Caco-2 (cell line): ENCODE measurements around the gene RAPGEF2. TPM values are rescaled to one million over a fixed set of nuclear protein-coding genes. Genes with fewer than 3 reads are reported as not detected.

Source experiments
- BruUV-seq: library from RNA; stranded (reverse); fragments of 400-500 nt; replicated peaks from 2 replicates; lab custom pipeline; 2021; lab: Mats Ljungman, UMichigan
- CTCF ChIA-PET: fragments of 300-600 bp; sonication (Branson Sonifier 250); formaldehyde crosslinking; loops from one replicate; lab custom pipeline; 2022; ENCODE audit warnings: antibody characterized with exemption; lab: Charles Lee
- POLR2A ChIA-PET: fragments of 300-600 bp; sonication (Branson Sonifier 250); formaldehyde crosslinking; loops from one replicate; lab custom pipeline; 2022; ENCODE audit warnings: antibody characterized with exemption; lab: Charles Lee
- DNase-seq, 2 experiments: peaks; one replicate each; pipeline versions ENCODE4 v3.0.0 to v3.0.0-alpha.2; 2020 to 2022
- H3K27me3 ChIP-seq: replicated peaks from 2 replicates; pipeline ENCODE4 v1.6.0; 2011; ENCODE audit warnings: low read length; ENCODE audit not compliant: control insufficient read depth, insufficient read depth
- H3K36me3 ChIP-seq: 2 replicates; pipeline ENCODE4 v1.5.1; 2011; ENCODE audit warnings: low read length; ENCODE audit not compliant: control insufficient read depth, insufficient read depth
- H3K4me1 ChIP-seq: fragments of 250-450 bp; sonication (Bioruptor Pico); 2 replicates; pipeline ENCODE4 v1.5.1; 2020; ENCODE audit warnings: mild to moderate bottlenecking
- H3K4me3 ChIP-seq: 2 replicates; pipeline ENCODE4 v1.5.1; 2011; ENCODE audit warnings: low read depth, mild to moderate bottlenecking, control low read depth, low read length
- H3K9me3 ChIP-seq: fragments of 250-450 bp; sonication (Bioruptor Pico); 2 replicates; pipeline ENCODE4 v1.5.1; 2020; ENCODE audit warnings: mild to moderate bottlenecking, moderate library complexity
- H3K27ac Mint-ChIP-seq: one replicate; pipeline ENCODE4 v1.8.0; 2022; ENCODE audit warnings: mixed read lengths; ENCODE audit not compliant: unreplicated experiment
- H3K27me3 Mint-ChIP-seq: one replicate; pipeline ENCODE4 v1.8.0; 2022; ENCODE audit warnings: mixed read lengths; ENCODE audit not compliant: insufficient read depth, unreplicated experiment
- H3K36me3 Mint-ChIP-seq: one replicate; pipeline ENCODE4 v1.8.0; 2022; ENCODE audit warnings: mild to moderate bottlenecking, mixed read lengths; ENCODE audit not compliant: insufficient read depth, unreplicated experiment
- H3K4me1 Mint-ChIP-seq: one replicate; pipeline ENCODE4 v1.8.0; 2022; ENCODE audit warnings: low read depth, mixed read lengths; ENCODE audit not compliant: unreplicated experiment
- H3K4me3 Mint-ChIP-seq: one replicate; pipeline ENCODE4 v1.8.0; 2022; ENCODE audit warnings: mild to moderate bottlenecking, moderate library complexity, mixed read lengths; ENCODE audit not compliant: unreplicated experiment
- H3K9me3 Mint-ChIP-seq: one replicate; pipeline ENCODE4 v1.8.0; 2022; ENCODE audit warnings: mixed read lengths; ENCODE audit not compliant: unreplicated experiment
- CTCF ChIP-seq, 2 experiments: fragments of 200-600 bp in 1 of 2; IDR thresholded peaks; 1 replicate in 1 of 2; 2 replicates in 1 of 2; pipeline versions ENCODE4 v1.5.1 to v1.8.0; 2011 to 2022; ENCODE audit warnings: antibody characterized with exemption in 1 of 2, control low read depth in 1 of 2, inconsistent platforms in 1 of 2, low read depth in 1 of 2, low read length in 1 of 2, mild to moderate bottlenecking in 1 of 2, moderate library complexity in 1 of 2; ENCODE audit not compliant: insufficient read depth in 1 of 2, severe bottlenecking in 1 of 2, unreplicated experiment in 1 of 2
- intact Hi-C: fragments of 100-400 bp; cut with micrococcal nuclease; formaldehyde crosslinking; loops from one replicate; pipeline ENCODE4 v1.10.0; 2022; ENCODE audit not compliant: unreplicated experiment
- total RNA-seq: library from RNA; stranded (reverse); gene quantifications from 2 replicates; pipeline ENCODE4 v1.2.3, GENCODE V29; 2022

The RAPGEF2 gene
- total RNA-seq, 1 experiment from 2014 or later: 67.6 TPM

- Mint-ChIP-seq H3K27ac (no peak overlapping the region), H3K36me3 (peaks cover 49% of the 10 kb centered on the region), H3K4me1 (peaks cover 28% of the 10 kb centered on the region), H3K27me3 (no peaks in the 10 kb centered on the region), H3K4me3 (no peak overlapping the region), H3K9me3 (no peaks in the 10 kb centered on the region)
- H3K4me1 ChIP-seq: no peaks in the 10 kb centered on the region; the same call in 1 of the 2 replicates
- BruUV-seq: no TSS peak
- CTCF ChIA-PET: no interaction called here
- H3K27me3 ChIP-seq: no peaks in the 10 kb centered on the region
- H3K9me3 ChIP-seq: no peaks in the 10 kb centered on the region
- no peaks in the 10 kb centered on the region for H3K36me3 ChIP-seq
- intact Hi-C loops: no loop called here
- H3K4me3 ChIP-seq: no peak overlapping the region
- DNase-seq: no peak
- no peak for TF ChIP-seq CTCF (IDR thresholded peaks at IDR 0.05; ENCODE audit: insufficient read depth in 1 of 2, low read depth in 1 of 2, low read length in 1 of 2, severe bottlenecking in 1 of 2, unreplicated experiment in 1 of 2)
- POLR2A ChIA-PET: interaction anchor here (0.6 kb wide), 1 partner anchor 364 kb away, joined by 3 read pairs; no protein-coding TSS in a partner anchor
Measured at GRCh38 chr4:159206427-159206871, 103.6 kb downstream of the RAPGEF2 start.

GRCh38 chr4:159209249-159209648, 106.4 kb downstream of the RAPGEF2 start:
- H3K27me3 Mint-ChIP-seq: no peaks in the 10 kb centered on the region
- Histone ChIP-seq H3K27me3 (no peaks in the 10 kb centered on the region), H3K4me1 (no peaks in the 10 kb centered on the region), H3K4me3 (no peak overlapping the region), H3K9me3 (no peaks in the 10 kb centered on the region), H3K36me3 (no peaks in the 10 kb centered on the region)
- BruUV-seq: no TSS peak
- POLR2A ChIA-PET: no interaction called here
- H3K4me3 Mint-ChIP-seq: no peak overlapping the region
- no peaks in the 10 kb centered on the region for H3K9me3 Mint-ChIP-seq
- CTCF ChIA-PET: no interaction called here
- peaks cover 8% of the 10 kb centered on the region for H3K4me1 Mint-ChIP-seq
- peaks cover 56% of the 10 kb centered on the region for H3K36me3 Mint-ChIP-seq
- TF ChIP-seq CTCF (IDR thresholded peaks at IDR 0.05; ENCODE audit: insufficient read depth in 1 of 2, low read depth in 1 of 2, low read length in 1 of 2, severe bottlenecking in 1 of 2, unreplicated experiment in 1 of 2): no peak
- intact Hi-C loops: no loop called here
- peak in 1 of 2 experiments; percentile 5 for DNase-seq
- H3K27ac Mint-ChIP-seq: no peak overlapping the region

- CTCF ChIA-PET: no interaction called here
- Mint-ChIP-seq H3K9me3 (no peaks in the 10 kb centered on the region), H3K4me3 (no peak overlapping the region), H3K27me3 (no peaks in the 10 kb centered on the region), H3K27ac (no peak overlapping the region), H3K36me3 (peaks cover 49% of the 10 kb centered on the region), H3K4me1 (peaks cover 1% of the 10 kb centered on the region)
- Histone ChIP-seq H3K36me3 (no peaks in the 10 kb centered on the region), H3K4me1 (no peaks in the 10 kb centered on the region), H3K9me3 (no peaks in the 10 kb centered on the region), H3K27me3 (no peaks in the 10 kb centered on the region), H3K4me3 (no peak overlapping the region)
- TF ChIP-seq CTCF (IDR thresholded peaks at IDR 0.05; ENCODE audit: insufficient read depth in 1 of 2, low read depth in 1 of 2, low read length in 1 of 2, severe bottlenecking in 1 of 2, unreplicated experiment in 1 of 2): no peak
- DNase-seq: no peak
- intact Hi-C loops: no loop called here
- POLR2A ChIA-PET: no interaction called here
- BruUV-seq: no TSS peak
Measured at GRCh38 chr4:159210975-159211374, 108.1 kb downstream of the RAPGEF2 start.
